ENCODE results near the gene AP1M1.

Gene AP1M1

DNA sequence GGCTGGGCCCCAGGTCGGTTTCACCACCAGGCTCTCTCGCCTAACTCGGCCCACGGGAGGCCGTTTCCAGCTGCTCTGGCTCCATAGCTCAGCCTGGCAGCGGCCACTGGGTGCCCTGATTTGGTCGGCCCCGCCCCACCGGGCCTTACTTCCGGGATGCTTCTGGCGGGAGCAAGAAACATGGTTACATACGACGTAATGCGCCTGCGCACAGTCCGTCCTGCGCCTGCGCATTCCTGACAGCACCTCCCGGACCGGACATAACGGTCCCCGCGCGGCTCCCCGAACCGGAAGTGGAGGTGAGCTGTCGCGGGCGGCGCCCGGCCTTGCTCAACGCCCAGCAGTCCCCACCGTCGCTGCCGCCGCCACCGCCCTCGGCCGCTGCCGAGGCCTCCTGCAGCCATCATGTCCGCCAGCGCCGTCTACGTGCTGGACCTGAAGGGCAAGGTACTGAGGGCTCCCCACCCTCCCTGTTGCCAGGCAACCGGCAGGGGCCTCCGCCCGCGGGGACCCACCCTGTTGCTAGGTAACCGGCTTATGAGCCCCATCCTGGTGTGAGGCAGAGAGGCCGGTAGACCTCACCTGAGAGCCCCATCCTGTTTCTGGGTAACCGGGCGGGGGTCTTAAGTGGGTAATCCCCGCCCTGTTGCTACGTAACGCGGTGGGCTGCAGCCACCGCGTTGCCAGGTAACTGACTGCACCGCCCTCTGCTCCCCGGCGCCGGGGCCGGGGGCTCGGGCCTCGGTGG lies at the start of gene AP1M1:
TSS of gene AP1M1 (plus strand) at position 290 of the 748 bp plus-strand sequence. CDS start at position 406, 116 bp downstream.
- no peak for TF ChIP-seq CTCF (IDR thresholded peaks at IDR 0.05; ENCODE audit: extremely low read depth, insufficient read depth, missing control alignments)
- peak; percentile 99 for DNase-seq (ENCODE audit: low spot score)
- in situ Hi-C loops (cut with MboI; ENCODE audit: low pct_unique_long_range_greater_than_20kb, low sequenced_read_pairs, unreplicated experiment), result no loop called here

DNA sequence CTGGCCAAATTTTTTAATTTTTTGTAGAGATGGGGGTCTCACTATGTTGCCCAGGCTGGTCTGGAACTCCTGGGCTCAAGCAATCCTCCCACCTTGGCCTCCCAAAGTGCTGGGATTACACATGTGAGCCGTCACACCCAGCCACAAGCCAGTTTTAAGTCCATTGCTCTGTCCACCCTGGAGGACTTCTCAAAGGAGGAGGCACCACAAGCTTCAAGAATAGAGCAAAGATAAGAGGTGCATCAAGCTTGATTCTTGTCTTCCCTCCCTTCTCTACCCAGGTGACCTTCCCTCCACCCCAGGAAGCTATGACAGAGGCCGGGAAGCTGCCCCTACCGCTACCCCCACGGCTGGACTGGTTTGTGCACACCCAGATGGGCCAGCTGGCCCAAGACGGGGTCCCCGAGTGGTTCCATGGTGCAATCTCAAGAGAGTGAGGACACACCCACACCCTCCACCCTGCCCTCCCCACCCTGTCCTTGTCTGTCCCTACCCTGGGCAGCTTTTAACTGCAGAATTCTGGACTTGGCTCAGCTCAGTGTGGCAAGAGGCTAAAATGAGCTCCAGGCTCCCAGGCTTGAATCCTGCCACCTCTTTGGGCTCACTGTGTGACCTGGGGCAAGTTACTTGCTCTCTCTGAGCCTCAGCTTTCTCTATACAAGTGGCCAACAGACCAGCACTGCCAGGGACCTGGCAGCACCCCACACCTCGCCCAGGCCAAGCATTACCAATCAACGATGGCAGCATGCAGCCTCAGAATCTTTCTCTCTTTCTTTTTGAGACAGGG lies 49.1 kb upstream of the AP1M1 start:
- DNase-seq (ENCODE audit: low spot score), result no peak
- in situ Hi-C loops (cut with MboI; ENCODE audit: low pct_unique_long_range_greater_than_20kb, low sequenced_read_pairs, unreplicated experiment), result no loop called here
- no peak for TF ChIP-seq CTCF (IDR thresholded peaks at IDR 0.05; ENCODE audit: extremely low read depth, insufficient read depth, missing control alignments)

- TF ChIP-seq CTCF (IDR thresholded peaks at IDR 0.05; ENCODE audit: extremely low read depth, insufficient read depth, missing control alignments), result no peak
- no peak for DNase-seq (ENCODE audit: low spot score)
Observed at GRCh38 chr19:16153582-16154336, 44.0 kb upstream of the AP1M1 start.

GRCh38 chr19:16154557-16154956 lies 43.2 kb upstream of the AP1M1 start:
- DNase-seq (ENCODE audit: low spot score), result no peak
- TF ChIP-seq CTCF (IDR thresholded peaks at IDR 0.05; ENCODE audit: extremely low read depth, insufficient read depth, missing control alignments), result no peak
- in situ Hi-C loops (cut with MboI; ENCODE audit: low pct_unique_long_range_greater_than_20kb, low sequenced_read_pairs, unreplicated experiment), result loop anchor here (25.0 kb wide), 1 partner anchor 317 kb away; no protein-coding TSS in a partner anchor

More at GRCh38 chr19:16153582-16154336, 44.0 kb upstream of the AP1M1 start:
- in situ Hi-C loops (cut with MboI; ENCODE audit: low pct_unique_long_range_greater_than_20kb, low sequenced_read_pairs, unreplicated experiment), result loop anchor here (25.0 kb wide), 1 partner anchor 316 kb away; no protein-coding TSS in a partner anchor

DNA sequence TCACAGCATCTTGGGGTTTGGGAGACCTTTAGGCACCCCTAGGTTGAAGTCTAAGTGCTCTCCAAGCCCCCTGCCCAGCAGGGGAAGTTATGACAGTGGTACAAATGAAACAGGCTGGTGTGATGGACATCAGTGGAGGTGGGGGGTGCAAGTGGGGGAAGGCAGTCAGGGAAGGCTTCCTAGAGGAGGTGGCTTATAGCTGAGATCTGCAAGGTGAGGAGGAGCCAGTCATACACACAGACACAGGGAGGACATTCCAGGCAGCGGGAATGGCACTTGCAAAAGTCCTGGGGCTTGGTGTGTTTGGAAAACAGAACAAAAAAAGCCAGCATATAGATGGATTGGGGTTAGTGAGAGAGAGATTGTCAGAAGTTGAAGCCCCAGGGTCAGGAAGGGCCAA lies 42.6 kb upstream of the AP1M1 start:
- no peak for DNase-seq (ENCODE audit: low spot score)

More for the DNA sequence above, 42.6 kb upstream of the AP1M1 start:
- TF ChIP-seq CTCF (IDR thresholded peaks at IDR 0.05; ENCODE audit: extremely low read depth, insufficient read depth, missing control alignments), result no peak
- in situ Hi-C loops (cut with MboI; ENCODE audit: low pct_unique_long_range_greater_than_20kb, low sequenced_read_pairs, unreplicated experiment), result loop anchor here (25.0 kb wide), 1 partner anchor 318 kb away; no protein-coding TSS in a partner anchor

Measured in GM13977 (cell line).